OCI-LY1 (cell line): ENCODE measurements around the gene NCS1.

Experiments
- H2AFZ ChIP-seq: fragments of 200-600 bp; sonication (generic), shearing (Covaris generic); 2 replicates; pipeline ENCODE4 v1.6.0; 2014; ENCODE audit warnings: antibody characterized with exemption, mild to moderate bottlenecking, low read length
- H3F3A ChIP-seq: fragments of 200-600 bp; sonication (generic), shearing (Covaris generic); 2 replicates; pipeline ENCODE4 v1.6.0; 2014; ENCODE audit warnings: mild to moderate bottlenecking, antibody characterized with exemption, low read length, moderate library complexity; ENCODE audit not compliant: insufficient read depth
- H3K27ac ChIP-seq: fragments of 200-600 bp; sonication (generic); 2 replicates; pipeline ENCODE4 v1.5.1; 2014; ENCODE audit warnings: low read length, mixed run types, mild to moderate bottlenecking, low read depth; ENCODE audit not compliant: poor library complexity, severe bottlenecking
- H3K27me3 ChIP-seq: fragments of 200-600 bp; sonication (generic); 2 replicates; pipeline ENCODE4 v1.6.0; 2014; ENCODE audit warnings: antibody characterized with exemption, mild to moderate bottlenecking, low read length, moderate library complexity; ENCODE audit not compliant: insufficient read depth
- H3K36me3 ChIP-seq: fragments of 200-600 bp; sonication (generic); 2 replicates; pipeline ENCODE4 v1.6.1; 2014; ENCODE audit warnings: mild to moderate bottlenecking, antibody characterized with exemption, low read length, moderate library complexity, mixed read lengths; ENCODE audit not compliant: insufficient read depth
- H3K4me1 ChIP-seq: fragments of 200-600 bp; sonication (generic); 2 replicates; pipeline ENCODE4 v1.5.1; 2014; ENCODE audit warnings: mild to moderate bottlenecking, low read length, moderate library complexity; ENCODE audit not compliant: insufficient read depth, severe bottlenecking
- H3K4me2 ChIP-seq: fragments of 200-600 bp; sonication (generic), shearing (Covaris generic); 2 replicates; pipeline ENCODE4 v1.6.1; 2014; ENCODE audit warnings: low read length
- H3K4me3 ChIP-seq: fragments of 200-600 bp; sonication (generic); 2 replicates; pipeline ENCODE4 v1.5.1; 2014; ENCODE audit warnings: low read length, low read depth, mild to moderate bottlenecking, mixed read lengths; ENCODE audit not compliant: poor library complexity, severe bottlenecking
- H3K79me2 ChIP-seq: fragments of 200-600 bp; shearing (Covaris generic); 2 replicates; pipeline ENCODE4 v1.6.1; 2016; ENCODE audit warnings: mixed run types, low read length, mixed read lengths; ENCODE audit not compliant: insufficient read depth
- H3K9ac ChIP-seq: fragments of 200-600 bp; sonication (generic), shearing (Covaris generic); 2 replicates; pipeline ENCODE4 v1.6.1; 2014; ENCODE audit warnings: mild to moderate bottlenecking, low read length, mixed read lengths
- H3K9me2 ChIP-seq: fragments of 200-600 bp; sonication (generic), shearing (Covaris generic); 2 replicates; pipeline ENCODE4 v1.6.1; 2014; ENCODE audit warnings: low read depth, mild to moderate bottlenecking, low read length, mixed read lengths
- H3K9me3 ChIP-seq: fragments of 200-600 bp; shearing (Covaris generic); 2 replicates; pipeline ENCODE4 v1.6.1; 2014; ENCODE audit warnings: low read length, mixed read lengths
- H4K20me1 ChIP-seq: fragments of 200-600 bp; sonication (generic), shearing (Covaris generic); 2 replicates; pipeline ENCODE4 v1.6.0; 2016; ENCODE audit warnings: mild to moderate bottlenecking, low read length; ENCODE audit not compliant: insufficient read depth
- EZH2 ChIP-seq: fragments of 200-600 bp; sonication (generic), shearing (Covaris generic); IDR thresholded peaks from 2 replicates; pipeline ENCODE4 v1.8.0; 2017; ENCODE audit warnings: borderline replicate concordance, mixed run types, mild to moderate bottlenecking, antibody characterized with exemption, low read length, moderate library complexity, mixed read lengths
- TF ChIP-seq, protein P1 (sequence below): fragments of 200-600 bp; sonication (generic), shearing (Covaris generic); IDR thresholded peaks from 2 replicates; pipeline ENCODE4 v1.5.1; 2017; ENCODE audit warnings: mild to moderate bottlenecking, antibody characterized with exemption, low read length, moderate library complexity, mixed read lengths

Gene NCS1

GRCh38 chr9:130154816-130155215, 17.4 kb upstream of the NCS1 start:
- Histone ChIP-seq H4K20me1 (no peaks in the 10 kb centered on the region), H3K4me3 (no peak overlapping the region)
- no peak for TF ChIP-seq EZH2
- TF ChIP-seq, protein P1, sequence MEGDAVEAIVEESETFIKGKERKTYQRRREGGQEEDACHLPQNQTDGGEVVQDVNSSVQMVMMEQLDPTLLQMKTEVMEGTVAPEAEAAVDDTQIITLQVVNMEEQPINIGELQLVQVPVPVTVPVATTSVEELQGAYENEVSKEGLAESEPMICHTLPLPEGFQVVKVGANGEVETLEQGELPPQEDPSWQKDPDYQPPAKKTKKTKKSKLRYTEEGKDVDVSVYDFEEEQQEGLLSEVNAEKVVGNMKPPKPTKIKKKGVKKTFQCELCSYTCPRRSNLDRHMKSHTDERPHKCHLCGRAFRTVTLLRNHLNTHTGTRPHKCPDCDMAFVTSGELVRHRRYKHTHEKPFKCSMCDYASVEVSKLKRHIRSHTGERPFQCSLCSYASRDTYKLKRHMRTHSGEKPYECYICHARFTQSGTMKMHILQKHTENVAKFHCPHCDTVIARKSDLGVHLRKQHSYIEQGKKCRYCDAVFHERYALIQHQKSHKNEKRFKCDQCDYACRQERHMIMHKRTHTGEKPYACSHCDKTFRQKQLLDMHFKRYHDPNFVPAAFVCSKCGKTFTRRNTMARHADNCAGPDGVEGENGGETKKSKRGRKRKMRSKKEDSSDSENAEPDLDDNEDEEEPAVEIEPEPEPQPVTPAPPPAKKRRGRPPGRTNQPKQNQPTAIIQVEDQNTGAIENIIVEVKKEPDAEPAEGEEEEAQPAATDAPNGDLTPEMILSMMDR, result no peak

DNA sequence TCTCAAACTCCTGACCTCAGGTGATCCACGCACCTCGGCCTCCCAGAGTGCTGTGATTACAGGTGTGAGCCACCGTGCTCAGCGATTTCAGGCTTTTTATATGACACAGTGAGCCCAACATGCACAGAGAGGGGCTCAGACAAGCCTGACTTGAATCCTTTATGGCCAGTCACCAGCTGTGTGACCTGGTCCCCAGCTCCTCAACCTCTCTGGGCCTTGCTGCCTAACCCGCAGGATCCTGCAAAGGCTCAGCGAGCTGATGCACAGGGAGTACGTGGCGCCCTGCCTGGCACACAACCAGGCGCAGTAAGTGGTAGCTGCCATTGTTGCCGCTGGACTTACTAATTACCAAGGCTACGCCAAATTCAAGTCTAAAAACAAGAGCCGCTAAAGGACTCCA, 16.6 kb upstream of the NCS1 start:
- no peaks in the 10 kb centered on the region for H3K27me3 ChIP-seq
- H3K4me1 ChIP-seq, result no peaks in the 10 kb centered on the region
- no peaks in the 10 kb centered on the region for H3K9me2 ChIP-seq
- H3K4me3 ChIP-seq, result no peak overlapping the region
- no peak overlapping the region for H3K9ac ChIP-seq
- no peaks in the 10 kb centered on the region for H3K9me3 ChIP-seq
- H2AFZ ChIP-seq, result no peak overlapping the region
- H3K4me2 ChIP-seq, result no peak overlapping the region
- H3K27ac ChIP-seq, result no peak overlapping the region
- no peaks in the 10 kb centered on the region for H3K79me2 ChIP-seq
- TF ChIP-seq, protein P1, result no peak
- TF ChIP-seq EZH2, result no peak
- no peaks in the 10 kb centered on the region for H4K20me1 ChIP-seq
- H3F3A ChIP-seq, result no peaks in the 10 kb centered on the region
- no peaks in the 10 kb centered on the region for H3K36me3 ChIP-seq

More at GRCh38 chr9:130154816-130155215, 17.4 kb upstream of the NCS1 start:
- Histone ChIP-seq H3K36me3 (no peaks in the 10 kb centered on the region), H2AFZ (no peak overlapping the region), H3K9me3 (no peaks in the 10 kb centered on the region), H3K9ac (no peak overlapping the region), H3K4me1 (no peaks in the 10 kb centered on the region), H3K27ac (no peak overlapping the region), H3K9me2 (no peaks in the 10 kb centered on the region), H3K4me2 (no peak overlapping the region), H3K79me2 (no peaks in the 10 kb centered on the region), H3K27me3 (no peaks in the 10 kb centered on the region; the same call in 1 of the 2 replicates), H3F3A (no peaks in the 10 kb centered on the region)

DNA sequence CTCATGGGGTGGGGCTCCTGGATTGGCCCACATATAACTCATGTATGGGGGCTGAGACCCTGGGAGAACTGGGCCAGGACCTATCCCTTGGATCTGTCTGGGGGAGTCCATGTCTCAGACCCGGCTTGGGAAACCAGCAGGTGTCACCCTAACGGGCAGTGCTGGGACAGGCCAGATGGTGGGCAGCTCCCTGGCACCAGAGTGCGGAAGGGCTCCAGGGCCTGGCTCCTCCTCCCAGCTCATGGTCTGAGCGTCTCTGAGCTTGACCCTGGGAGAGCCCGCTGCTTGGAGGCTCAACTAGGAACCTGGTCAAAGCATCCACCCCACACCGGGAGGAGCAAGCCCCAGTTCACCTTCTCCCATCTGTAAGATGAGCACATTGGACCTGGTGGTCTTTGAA, 15.5 kb upstream of the NCS1 start:
- Histone ChIP-seq H3K4me1 (no peaks in the 10 kb centered on the region), H3K27me3 (0 out of 2 replicates have a peak, but pooled peaks cover 3% of the 10 kb centered on the region), H3K9ac (no peak overlapping the region), H3K9me3 (no peaks in the 10 kb centered on the region), H3K9me2 (no peaks in the 10 kb centered on the region), H2AFZ (no peak overlapping the region), H3K79me2 (no peaks in the 10 kb centered on the region), H3F3A (no peaks in the 10 kb centered on the region), H3K4me3 (no peak overlapping the region), H3K4me2 (no peak overlapping the region), H3K36me3 (no peaks in the 10 kb centered on the region), H3K27ac (no peak overlapping the region), H4K20me1 (no peaks in the 10 kb centered on the region)
- TF ChIP-seq, protein P1, result no peak
- TF ChIP-seq EZH2, result no peak
